NB4 (cell line): ENCODE data around the gene CD69.

ENCODE experiments used
- CTCF ChIP-seq: IDR thresholded peaks from one replicate; pipeline ENCODE4 v1.5.1; 2012; ENCODE audit warnings: low read depth, low read length
- MAX ChIP-seq: IDR thresholded peaks from 2 replicates; pipeline ENCODE4 v1.6.1; 2011; ENCODE audit warnings: low read depth, low read length
- POLR2A ChIP-seq: IDR thresholded peaks from 2 replicates; pipeline ENCODE4 v1.6.1; 2011; ENCODE audit warnings: mild to moderate bottlenecking; ENCODE audit not compliant: insufficient read length; ENCODE audit errors: extremely low read depth

GRCh38 chr12:9796971-9797370 lies 36.3 kb upstream of the CD69 start:
- TF ChIP-seq CTCF (no peak), POLR2A (no peak), MAX (no peak)
